Keratinocyte (primary cell): Measurements from ENCODE around the gene SEMA4G.

Experiments
- EZH2 ChIP-seq: IDR thresholded peaks from one replicate; pipeline ENCODE4 v1.6.1; 2012; ENCODE audit warnings: inconsistent platforms, mild to moderate bottlenecking, low read length, moderate library complexity
- TF ChIP-seq, protein P1 (sequence below), 3 experiments: IDR thresholded peaks in 1 of 3; conservative IDR thresholded peaks in 1 of 3; optimal IDR thresholded peaks in 1 of 3; 2 replicates in 2 of 3; 3 replicates in 1 of 3; pipeline versions ENCODE3 to v1.5.1; 2011; ENCODE audit warnings: low read length in 3 of 3, mild to moderate bottlenecking in 3 of 3, moderate library complexity in 2 of 3, control low read depth in 1 of 3, inconsistent platforms in 1 of 3; ENCODE audit not compliant: insufficient read depth in 2 of 3; ENCODE audit errors: extremely low read depth in 1 of 3

DNA sequence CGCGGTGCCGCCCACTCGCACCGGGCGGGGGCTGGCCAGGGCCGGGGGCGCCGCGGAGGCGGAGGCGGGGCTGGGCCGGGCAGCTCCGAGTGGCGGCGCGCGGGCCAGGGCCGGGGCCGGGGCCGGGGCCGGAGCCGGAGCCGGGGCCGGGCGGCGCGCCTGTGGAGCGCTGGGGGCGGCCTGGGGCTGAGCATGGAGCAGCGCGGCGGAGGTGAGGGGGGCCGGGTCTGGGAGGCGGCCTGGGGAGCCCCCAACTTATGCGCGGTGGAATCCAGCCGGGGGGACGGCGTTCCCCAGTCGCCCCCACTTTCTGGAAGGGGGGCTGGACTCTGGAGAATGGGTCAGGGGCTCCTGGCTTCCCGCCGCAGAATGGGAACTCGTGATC lies 30.4 kb downstream of the SEMA4G start, which contains the start of gene LZTS2:
- TF ChIP-seq, protein P1, sequence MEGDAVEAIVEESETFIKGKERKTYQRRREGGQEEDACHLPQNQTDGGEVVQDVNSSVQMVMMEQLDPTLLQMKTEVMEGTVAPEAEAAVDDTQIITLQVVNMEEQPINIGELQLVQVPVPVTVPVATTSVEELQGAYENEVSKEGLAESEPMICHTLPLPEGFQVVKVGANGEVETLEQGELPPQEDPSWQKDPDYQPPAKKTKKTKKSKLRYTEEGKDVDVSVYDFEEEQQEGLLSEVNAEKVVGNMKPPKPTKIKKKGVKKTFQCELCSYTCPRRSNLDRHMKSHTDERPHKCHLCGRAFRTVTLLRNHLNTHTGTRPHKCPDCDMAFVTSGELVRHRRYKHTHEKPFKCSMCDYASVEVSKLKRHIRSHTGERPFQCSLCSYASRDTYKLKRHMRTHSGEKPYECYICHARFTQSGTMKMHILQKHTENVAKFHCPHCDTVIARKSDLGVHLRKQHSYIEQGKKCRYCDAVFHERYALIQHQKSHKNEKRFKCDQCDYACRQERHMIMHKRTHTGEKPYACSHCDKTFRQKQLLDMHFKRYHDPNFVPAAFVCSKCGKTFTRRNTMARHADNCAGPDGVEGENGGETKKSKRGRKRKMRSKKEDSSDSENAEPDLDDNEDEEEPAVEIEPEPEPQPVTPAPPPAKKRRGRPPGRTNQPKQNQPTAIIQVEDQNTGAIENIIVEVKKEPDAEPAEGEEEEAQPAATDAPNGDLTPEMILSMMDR (optimal IDR thresholded peaks at IDR 0.05 in 1 of 3, IDR thresholded peaks at IDR 0.05 in 1 of 3, conservative IDR thresholded peaks at IDR 0.05 in 1 of 3; ENCODE audit: extremely low read depth in 1 of 3, insufficient read depth in 2 of 3, low read length in 3 of 3) = no peak
- no peak for TF ChIP-seq EZH2
